ENCODE measurements around the gene SLC26A1.

Gene SLC26A1

GRCh38 chr4:1018147-1019020 lies 25.2 kb upstream of the SLC26A1 start:
- Histone ChIP-seq H3K27me3 (peaks cover 21% of the 10 kb centered on the region), H3K27ac (no peak overlapping the region), H3K4me3 (ENCODE audit: low read depth in 1 of 2, low read length in 1 of 2) (no peak overlapping the region), H3K9me3 (no peaks in the 10 kb centered on the region), H3K4me1 (ENCODE audit: control insufficient read depth in 1 of 2, insufficient read depth in 1 of 2, low read depth in 1 of 2, low read length in 1 of 2) (no peaks in the 10 kb centered on the region), H3K36me3 (no peaks in the 10 kb centered on the region)
- no peak for TF ChIP-seq CTCF (IDR thresholded peaks at IDR 0.05)

GRCh38 chr4:1017706-1018105 lies 24.5 kb upstream of the SLC26A1 start:
- Histone ChIP-seq H3K9me3 (no peaks in the 10 kb centered on the region), H3K27ac (no peak overlapping the region), H3K27me3 (peaks cover 27% of the 10 kb centered on the region), H3K36me3 (no peaks in the 10 kb centered on the region), H3K4me3 (ENCODE audit: low read depth in 1 of 2, low read length in 1 of 2) (no peak overlapping the region), H3K4me1 (ENCODE audit: control insufficient read depth in 1 of 2, insufficient read depth in 1 of 2, low read depth in 1 of 2, low read length in 1 of 2) (no peaks in the 10 kb centered on the region)
- no peak for TF ChIP-seq CTCF (IDR thresholded peaks at IDR 0.05)

- no peak overlapping the region for H3K27ac ChIP-seq
- no peaks in the 10 kb centered on the region for H3K9me3 ChIP-seq
- no peaks in the 10 kb centered on the region for H3K36me3 ChIP-seq
- peaks cover 0 to 3% of the 10 kb centered on the region in 2 experiments for H3K4me1 ChIP-seq (ENCODE audit: control insufficient read depth in 1 of 2, insufficient read depth in 1 of 2, low read depth in 1 of 2, low read length in 1 of 2)
- no peak overlapping the region for H3K4me3 ChIP-seq (ENCODE audit: low read depth in 1 of 2, low read length in 1 of 2)
- peaks cover 32% of the 10 kb centered on the region for H3K27me3 ChIP-seq
- no peak for TF ChIP-seq CTCF (IDR thresholded peaks at IDR 0.05)
These were observed 24.0 kb upstream of the SLC26A1 start for GRCh38 chr4:1017211-1017610.

GRCh38 chr4:1015746-1016145 lies 22.5 kb upstream of the SLC26A1 start:
- no peak for TF ChIP-seq CTCF (IDR thresholded peaks at IDR 0.05)
- Histone ChIP-seq H3K36me3 (no peaks in the 10 kb centered on the region), H3K9me3 (no peaks in the 10 kb centered on the region)

GRCh38 chr4:1015179-1015578 lies 22.0 kb upstream of the SLC26A1 start:
- Histone ChIP-seq H3K36me3 (no peaks in the 10 kb centered on the region), H3K4me3 (ENCODE audit: low read depth in 1 of 2, low read length in 1 of 2) (no peak overlapping the region)

More at GRCh38 chr4:1015746-1016145, 22.5 kb upstream of the SLC26A1 start:
- peaks cover 2 to 10% of the 10 kb centered on the region in 2 experiments for H3K4me1 ChIP-seq (ENCODE audit: control insufficient read depth in 1 of 2, insufficient read depth in 1 of 2, low read depth in 1 of 2, low read length in 1 of 2)
- no peak overlapping the region for H3K27ac ChIP-seq
- H3K27me3 ChIP-seq: peaks cover 44% of the 10 kb centered on the region
- no peak overlapping the region for H3K4me3 ChIP-seq (ENCODE audit: low read depth in 1 of 2, low read length in 1 of 2)

More at GRCh38 chr4:1015179-1015578, 22.0 kb upstream of the SLC26A1 start:
- H3K27me3 ChIP-seq: peaks cover 50% of the 10 kb centered on the region
- no peak overlapping the region for H3K27ac ChIP-seq
- TF ChIP-seq CTCF (IDR thresholded peaks at IDR 0.05): no peak
- no peaks in the 10 kb centered on the region for H3K9me3 ChIP-seq
- peaks cover 8 to 16% of the 10 kb centered on the region in 2 experiments for H3K4me1 ChIP-seq (ENCODE audit: control insufficient read depth in 1 of 2, insufficient read depth in 1 of 2, low read depth in 1 of 2, low read length in 1 of 2)
